MCF 10A (cell line): ENCODE measurements around the gene CYSTM1. TPM values are rescaled to one million over a fixed set of nuclear protein-coding genes. Genes with fewer than 3 reads are reported as not detected.

Experiments used
- BruUV-seq: library from RNA; stranded (reverse); fragments of 400-500 nt; replicated peaks from 2 replicates; lab custom pipeline; 2021; lab: Mats Ljungman, UMichigan
- CTCF ChIA-PET: fragments of 300-600 bp; sonication (Branson Sonifier 250); formaldehyde crosslinking; extraction: SDS; loops from one replicate; lab custom pipeline; 2021; ENCODE audit warnings: antibody characterized with exemption, inconsistent platforms; lab: Yijun Ruan, JAX
- POLR2A ChIA-PET: fragments of 300-600, 350-650 bp; sonication (Branson Sonifier 250); formaldehyde crosslinking; extraction: SDS; loops from one replicate; lab custom pipeline; 2020; ENCODE audit warnings: antibody characterized with exemption, inconsistent platforms; lab: Yijun Ruan, JAX
- DNase-seq: peaks from one replicate; pipeline ENCODE4 v3.0.0-alpha.2; 2018; ENCODE audit not compliant: unreplicated experiment
- H3K27ac Mint-ChIP-seq: one replicate; pipeline ENCODE4 v1.8.0; 2022; ENCODE audit warnings: mild to moderate bottlenecking, low read depth, mixed read lengths; ENCODE audit not compliant: unreplicated experiment
- H3K27me3 Mint-ChIP-seq: one replicate; pipeline ENCODE4 v1.8.0; 2022; ENCODE audit warnings: mixed read lengths; ENCODE audit not compliant: insufficient read depth, unreplicated experiment
- H3K36me3 Mint-ChIP-seq: one replicate; pipeline ENCODE4 v1.8.0; 2022; ENCODE audit warnings: mild to moderate bottlenecking, moderate library complexity, mixed read lengths; ENCODE audit not compliant: insufficient read depth, unreplicated experiment
- H3K4me1 Mint-ChIP-seq: one replicate; pipeline ENCODE4 v1.8.0; 2022; ENCODE audit warnings: mixed read lengths; ENCODE audit not compliant: insufficient read depth, unreplicated experiment
- H3K4me3 Mint-ChIP-seq: one replicate; pipeline ENCODE4 v1.8.0; 2022; ENCODE audit warnings: mild to moderate bottlenecking, moderate library complexity, mixed read lengths; ENCODE audit not compliant: unreplicated experiment
- H3K9me3 Mint-ChIP-seq: one replicate; pipeline ENCODE4 v1.8.0; 2022; ENCODE audit warnings: mixed read lengths; ENCODE audit not compliant: unreplicated experiment
- CTCF ChIP-seq: fragments of 200-600 bp; IDR thresholded peaks from one replicate; pipeline ENCODE4 v1.8.0; 2022; ENCODE audit warnings: antibody characterized with exemption, mild to moderate bottlenecking; ENCODE audit not compliant: unreplicated experiment
- intact Hi-C: fragments of 100-400 bp; cut with micrococcal nuclease; formaldehyde crosslinking; loops from 2 replicates; pipeline ENCODE4 v1.14.1; 2022
- total RNA-seq: library from RNA; stranded (reverse); gene quantifications from 2 replicates; pipeline ENCODE4 v1.2.3, GENCODE V29; 2022

Gene CYSTM1
- total RNA-seq, 1 experiment from 2014 or later, result 59.4 TPM

DNA sequence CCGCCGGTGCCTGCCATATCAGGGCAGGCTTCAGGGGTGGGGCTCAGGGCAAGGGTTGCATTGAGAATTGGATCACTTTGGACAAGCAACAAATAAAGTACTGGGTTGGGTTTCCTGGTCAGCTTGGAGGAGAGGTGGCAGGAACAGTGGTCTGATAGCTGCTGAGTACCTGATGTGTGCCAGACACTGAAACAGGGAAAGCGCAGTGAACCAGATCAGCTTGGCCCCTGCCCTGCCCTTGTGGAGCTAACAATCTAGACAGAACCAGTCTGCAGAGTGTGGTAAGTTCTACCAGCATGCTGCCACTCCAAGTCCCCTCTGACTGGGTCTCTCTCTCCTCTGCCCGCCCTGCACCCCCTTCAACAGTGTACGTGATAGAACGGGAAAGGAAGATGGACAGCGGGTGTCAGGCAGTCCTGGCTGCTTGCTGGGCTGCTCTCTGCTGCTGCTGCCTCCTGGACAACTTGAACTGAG lies 53.4 kb downstream of the CYSTM1 start:
- no TSS peak for BruUV-seq
- Mint-ChIP-seq H3K27ac (no peak overlapping the region), H3K27me3 (no peaks in the 10 kb centered on the region), H3K4me3 (no peak overlapping the region), H3K4me1 (peaks cover 9% of the 10 kb centered on the region), H3K9me3 (no peaks in the 10 kb centered on the region), H3K36me3 (peaks cover 7% of the 10 kb centered on the region)
- TF ChIP-seq CTCF, result no peak
- intact Hi-C loops, result no loop called here
- ChIA-PET CTCF (interaction anchor here (0.5 to 2.1 kb wide), 3 partner anchors 11 to 135 kb away, joined by 3 to 8 read pairs (median 3); no protein-coding TSS in a partner anchor), POLR2A (no interaction called here)
- no peak for DNase-seq

GRCh38 chr5:140230373-140230772 lies 55.4 kb downstream of the CYSTM1 start:
- Mint-ChIP-seq H3K36me3 (peaks cover 7% of the 10 kb centered on the region), H3K27ac (no peak overlapping the region), H3K4me1 (peaks cover 5% of the 10 kb centered on the region), H3K4me3 (no peak overlapping the region), H3K9me3 (no peaks in the 10 kb centered on the region), H3K27me3 (no peaks in the 10 kb centered on the region)
- DNase-seq, result no peak
- CTCF ChIA-PET, result interaction anchor here (0.9 to 42.5 kb wide), 3 partner anchors 9 to 158 kb away, joined by 3 to 1450 read pairs (median 3); partner anchors contain the start of gene HBEGF
- TF ChIP-seq CTCF, result no peak
- intact Hi-C loops, result no loop called here
- no TSS peak for BruUV-seq
- POLR2A ChIA-PET, result interaction anchor here (0.7 to 1.5 kb wide), 2 partner anchors 11 to 115 kb away, joined by 3 to 4 read pairs; no protein-coding TSS in a partner anchor

- CTCF ChIA-PET, result interaction anchor here (0.6 to 42.5 kb wide), 7 partner anchors 11 to 1072 kb away, joined by 3 to 1450 read pairs (median 4); partner anchors contain the start of gene HBEGF
- Mint-ChIP-seq H3K4me3 (no peak overlapping the region), H3K27me3 (no peaks in the 10 kb centered on the region), H3K9me3 (no peaks in the 10 kb centered on the region), H3K36me3 (no peaks in the 10 kb centered on the region), H3K4me1 (peaks cover 16% of the 10 kb centered on the region), H3K27ac (no peak overlapping the region)
- no peak for DNase-seq
- POLR2A ChIA-PET, result interaction anchor here (0.5 to 1.8 kb wide), 3 partner anchors 8 to 343 kb away, joined by 3 to 6 read pairs (median 6); partner anchors contain the start of gene NRG2
- BruUV-seq, result no TSS peak
- TF ChIP-seq CTCF, result no peak
- intact Hi-C loops, result no loop called here
These were observed 57.7 kb downstream of the CYSTM1 start for GRCh38 chr5:140232731-140233130.

DNA sequence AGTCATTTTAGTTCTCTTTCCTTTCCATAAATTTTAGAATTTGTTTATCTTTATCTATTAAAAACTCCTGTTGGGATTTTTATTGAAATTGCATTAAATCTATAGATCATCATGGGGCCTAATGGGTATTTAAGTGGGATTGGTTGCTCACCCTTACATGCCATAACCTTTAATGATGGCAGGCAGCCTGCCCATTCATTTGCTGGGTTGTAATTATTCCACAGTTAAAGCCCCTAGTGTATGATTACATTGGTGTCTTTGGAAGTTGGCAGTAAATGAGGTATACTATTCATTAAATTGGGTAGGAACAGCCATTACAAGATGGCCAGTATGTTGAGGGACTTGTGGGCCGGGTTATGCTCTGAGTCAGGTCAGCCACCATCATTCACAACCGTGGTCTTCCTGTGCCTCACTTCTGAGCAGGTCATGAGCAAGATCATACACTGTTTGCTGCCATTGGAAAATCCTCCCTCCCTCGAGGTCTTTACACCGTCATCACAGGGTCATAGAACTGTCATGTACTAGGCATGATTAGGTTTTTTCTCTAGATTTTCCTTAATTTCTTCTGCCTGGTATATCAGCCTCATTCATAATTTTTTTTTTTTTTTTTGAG lies 59.5 kb downstream of the CYSTM1 start:
- no peak overlapping the region for H3K27ac Mint-ChIP-seq
- DNase-seq, result no peak
- no TSS peak for BruUV-seq
- CTCF ChIA-PET, result interaction anchor here (0.5 to 42.5 kb wide), 6 partner anchors 10 to 213 kb away, joined by 4 to 1450 read pairs (median 5); partner anchors contain the start of gene HBEGF
- intact Hi-C loops, result no loop called here
- H3K9me3 Mint-ChIP-seq, result no peaks in the 10 kb centered on the region
- POLR2A ChIA-PET, result interaction anchor here (0.5 to 2.6 kb wide), 5 partner anchors 13 to 180 kb away, joined by 3 to 23 read pairs (median 3); no protein-coding TSS in a partner anchor
- TF ChIP-seq CTCF, result no peak
- peaks cover 16% of the 10 kb centered on the region for H3K4me1 Mint-ChIP-seq
- no peaks in the 10 kb centered on the region for H3K27me3 Mint-ChIP-seq
- H3K36me3 Mint-ChIP-seq, result no peaks in the 10 kb centered on the region
- no peak overlapping the region for H3K4me3 Mint-ChIP-seq
